Midbrain (tissue), 1 donor: Measurements from ENCODE around the gene SPSB4.

Experiments
- DNase-seq: peaks from one replicate; lab custom pipeline; 2025; lab: John Stamatoyannopoulos, UW

Gene SPSB4

GRCh38 chr3:141152801-141153678 lies 101.9 kb downstream of the SPSB4 start:
- DNase-seq = no peak

- DNase-seq = no peak
Measured at GRCh38 chr3:141153679-141153966, 102.5 kb downstream of the SPSB4 start.

GRCh38 chr3:141164852-141165251 lies 113.7 kb downstream of the SPSB4 start:
- DNase-seq = no peak

- DNase-seq = no peak
Measured at GRCh38 chr3:141167681-141168080, 116.5 kb downstream of the SPSB4 start.

GRCh38 chr3:141170678-141171295 lies 119.6 kb downstream of the SPSB4 start:
- no peak for DNase-seq

- DNase-seq = no peak
Measured at GRCh38 chr3:141174674-141175073, 123.5 kb downstream of the SPSB4 start.

GRCh38 chr3:141176775-141177174 lies 125.6 kb downstream of the SPSB4 start:
- no peak for DNase-seq

- no peak for DNase-seq
Measured at GRCh38 chr3:141178026-141178425, 126.9 kb downstream of the SPSB4 start.

GRCh38 chr3:141178551-141178950 lies 127.4 kb downstream of the SPSB4 start:
- no peak for DNase-seq

- DNase-seq = no peak
Measured at GRCh38 chr3:141179983-141180382, 128.8 kb downstream of the SPSB4 start.

- DNase-seq = no peak
Measured at GRCh38 chr3:141181196-141181595, 130.0 kb downstream of the SPSB4 start.

- no peak for DNase-seq
Measured at GRCh38 chr3:141181819-141182218, 130.7 kb downstream of the SPSB4 start.

GRCh38 chr3:141183606-141184005 lies 132.5 kb downstream of the SPSB4 start:
- DNase-seq = no peak

GRCh38 chr3:141184430-141184829 lies 133.3 kb downstream of the SPSB4 start:
- DNase-seq = no peak

- DNase-seq = no peak
Measured at GRCh38 chr3:141191097-141191749, 140.1 kb downstream of the SPSB4 start.

GRCh38 chr3:141192345-141192744 lies 141.2 kb downstream of the SPSB4 start:
- peak; percentile 95 for DNase-seq

GRCh38 chr3:141193066-141193830 lies 142.1 kb downstream of the SPSB4 start:
- DNase-seq = no peak
